ENCODE measurements around the gene FZD7. TPM values are rescaled to one million over a fixed set of nuclear protein-coding genes. Genes with fewer than 3 reads are reported as not detected.

Gene FZD7
- total RNA-seq, 2 donors from 2014 or later, result 16.1 to 26.1 TPM

GRCh38 chr2:202067589-202067988, 33.9 kb downstream of the FZD7 start:
- no peaks in the 10 kb centered on the region for H3K4me1 ChIP-seq (replicated peaks)
- H3K27ac ChIP-seq, result no peak overlapping the region
- no peaks in the 10 kb centered on the region for H3K36me3 ChIP-seq
- DNase-seq (ENCODE audit: low spot score), result no peak
- WGBS, result 94% methylated on average over 1 of the region's 1 CpG
- no peaks in the 10 kb centered on the region for H3K27me3 ChIP-seq (replicated peaks; ENCODE audit: insufficient read depth)
- no peak overlapping the region for H3K4me3 ChIP-seq
- intact Hi-C loops (cut with DNase I), result no loop called here
- TF ChIP-seq POLR2AphosphoS5 (IDR thresholded peaks at IDR 0.05) (no peak), POLR2A (IDR thresholded peaks at IDR 0.05) (no peak), CTCF (IDR thresholded peaks at IDR 0.05) (no peak)
- no peaks in the 10 kb centered on the region for H3K9me3 ChIP-seq

GRCh38 chr2:202069170-202070067, 35.8 kb downstream of the FZD7 start:
- TF ChIP-seq POLR2AphosphoS5 (IDR thresholded peaks at IDR 0.05) (no peak), CTCF (IDR thresholded peaks at IDR 0.05) (no peak)
- Histone ChIP-seq H3K27me3 (replicated peaks; ENCODE audit: insufficient read depth) (no peaks in the 10 kb centered on the region), H3K9me3 (no peaks in the 10 kb centered on the region), H3K4me3 (no peak overlapping the region), H3K36me3 (no peaks in the 10 kb centered on the region), H3K4me1 (replicated peaks) (no peaks in the 10 kb centered on the region), H3K27ac (no peak overlapping the region)
- no peak for DNase-seq (ENCODE audit: low spot score)
- intact Hi-C loops (cut with DNase I), result no loop called here
- WGBS, result 56% methylated on average over 11 of the region's 11 CpGs

DNA sequence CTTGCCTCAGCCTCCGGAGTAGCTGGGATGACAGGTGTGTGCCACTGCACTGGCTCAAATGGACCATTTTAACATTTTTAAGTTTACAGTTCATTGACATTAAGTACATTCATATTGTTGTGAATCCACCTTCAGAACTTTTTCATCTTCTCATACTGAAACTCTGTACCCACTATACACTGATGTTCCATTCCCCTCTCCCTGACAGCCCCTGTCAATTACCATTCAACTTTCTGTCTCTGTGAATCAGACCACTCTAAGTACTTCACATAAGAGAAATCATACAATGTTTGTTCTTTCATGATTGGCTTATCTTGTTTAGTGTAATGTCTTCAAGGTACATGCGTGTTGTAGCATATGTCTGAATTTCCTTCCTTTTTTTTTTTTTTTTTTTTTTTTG, 37.5 kb downstream of the FZD7 start:
- TF ChIP-seq CTCF (IDR thresholded peaks at IDR 0.05) (no peak), POLR2AphosphoS5 (IDR thresholded peaks at IDR 0.05) (no peak), POLR2A (IDR thresholded peaks at IDR 0.05) (no peak)
- DNase-seq (ENCODE audit: low spot score), result no peak
- WGBS, result 94% methylated on average over 2 of the region's 2 CpGs
- Histone ChIP-seq H3K27me3 (replicated peaks; ENCODE audit: insufficient read depth) (no peaks in the 10 kb centered on the region), H3K36me3 (no peaks in the 10 kb centered on the region), H3K9me3 (no peaks in the 10 kb centered on the region), H3K4me1 (replicated peaks) (no peaks in the 10 kb centered on the region), H3K4me3 (no peak overlapping the region), H3K27ac (no peak overlapping the region)
- intact Hi-C loops (cut with DNase I), result no loop called here

GRCh38 chr2:202072226-202072625, 38.6 kb downstream of the FZD7 start:
- no peaks in the 10 kb centered on the region for H3K27me3 ChIP-seq (replicated peaks; ENCODE audit: insufficient read depth)
- no peak overlapping the region for H3K4me3 ChIP-seq
- intact Hi-C loops (cut with DNase I), result no loop called here
- no peaks in the 10 kb centered on the region for H3K4me1 ChIP-seq (replicated peaks)
- no peaks in the 10 kb centered on the region for H3K36me3 ChIP-seq
- DNase-seq (ENCODE audit: low spot score), result no peak
- TF ChIP-seq CTCF (IDR thresholded peaks at IDR 0.05), result no peak
- TF ChIP-seq POLR2A (IDR thresholded peaks at IDR 0.05), result no peak
- no peak for TF ChIP-seq POLR2AphosphoS5 (IDR thresholded peaks at IDR 0.05)
- H3K9me3 ChIP-seq, result no peaks in the 10 kb centered on the region
- H3K27ac ChIP-seq, result no peak overlapping the region
- 91% methylated on average over 2 of the region's 2 CpGs for WGBS
